H1 (cell line): ENCODE results near the gene BIRC5. TPM values are rescaled to one million over a fixed set of nuclear protein-coding genes. Genes with fewer than 3 reads are reported as not detected.

Experiments used
- ATF3 ChIP-seq: IDR thresholded peaks from 2 replicates; pipeline ENCODE4 v1.6.1; 2011; ENCODE audit warnings: low read depth, mild to moderate bottlenecking, low read length; ENCODE audit not compliant: insufficient read depth
- CHD1 ChIP-seq: IDR thresholded peaks from 2 replicates; pipeline ENCODE4 v1.6.1; 2012; ENCODE audit warnings: low read depth, low read length, improper control_type of control experiment
- CHD7 ChIP-seq: fragments of 300-600 bp; sonication (generic); IDR thresholded peaks from 2 replicates; pipeline ENCODE4 v1.7.1; 2012; ENCODE audit warnings: low read length, moderate library complexity, mild to moderate bottlenecking, inconsistent platforms; ENCODE audit not compliant: insufficient replicate concordance
- CREB1 ChIP-seq: IDR thresholded peaks from 2 replicates; pipeline ENCODE4 v1.6.1; 2012; ENCODE audit warnings: inconsistent platforms
- EZH2 ChIP-seq: fragments of 200-600 bp; sonication (generic); IDR thresholded peaks from 2 replicates; pipeline ENCODE4 v1.7.1; 2012; ENCODE audit warnings: low read depth, mild to moderate bottlenecking, moderate library complexity, low read length, inconsistent platforms; ENCODE audit not compliant: severe bottlenecking
- SUZ12 ChIP-seq: fragments of 200-600 bp; sonication (generic); IDR thresholded peaks from 2 replicates; pipeline ENCODE4 v1.6.1; 2012; ENCODE audit warnings: mild to moderate bottlenecking, inconsistent platforms, low read length, moderate library complexity, mixed read lengths
- TBP ChIP-seq: IDR thresholded peaks from 2 replicates; pipeline ENCODE4 v1.6.1; 2011; ENCODE audit warnings: low read depth, low read length, improper control_type of control experiment
- polyA plus RNA-seq, 7 experiments: library from polyadenylated mRNA; depleted of rRNA in 3 of 7; stranded (reverse) in 5 of 7; unstranded in 2 of 7; fragments of >200 nt in 5 of 7; fragments of 200-250 nt in 2 of 7; gene quantifications; 1 replicate in 5 of 7; 2 replicates in 1 of 7; 4 replicates in 1 of 7; pipeline versions ENCODE4 v1.2.1 to v1.2.3, GENCODE V29; 2011 to 2013; ENCODE audit warnings: missing spikeins in 2 of 7, mixed read lengths in 2 of 7
- total RNA-seq: library from RNA; stranded (reverse); fragmentation: NEBNext Ultra II Directional; extraction: Animal tissue kit (Norgen Biotek cat#: 25700); gene quantifications from 2 replicates; pipeline ENCODE4 v1.2.1, GENCODE V29; 2021

Gene BIRC5
- total and polyA plus RNA-seq, 2 of the 8 experiments (the other 6 are each of a cell fraction or from before 2014, with no cell fraction given), result 42.2 to 108 TPM

GRCh38 chr17:78238823-78239488 lies 24.9 kb downstream of the BIRC5 start (continued):
- TF ChIP-seq CHD7 (no peak), TBP (no peak), CHD1 (no peak), CREB1 (no peak), SUZ12 (no peak), EZH2 (no peak), ATF3 (no peak)
